HG02884 (cell line): ENCODE measurements around the gene KLHL1.

ENCODE experiments used
- ATAC-seq: cut with Tn5 transposase; IDR thresholded peaks from one replicate; pipeline ENCODE4 v1.9.1; 2021; ENCODE audit warnings: mild to moderate bottlenecking, moderate library complexity; ENCODE audit not compliant: unreplicated experiment

KLHL1 gene

GRCh38 chr13:69706807-69707206 lies 401.4 kb downstream of the KLHL1 start:
- ATAC-seq: no peak

- ATAC-seq: no peak
These were observed 403.9 kb downstream of the KLHL1 start for GRCh38 chr13:69704311-69704710.

DNA sequence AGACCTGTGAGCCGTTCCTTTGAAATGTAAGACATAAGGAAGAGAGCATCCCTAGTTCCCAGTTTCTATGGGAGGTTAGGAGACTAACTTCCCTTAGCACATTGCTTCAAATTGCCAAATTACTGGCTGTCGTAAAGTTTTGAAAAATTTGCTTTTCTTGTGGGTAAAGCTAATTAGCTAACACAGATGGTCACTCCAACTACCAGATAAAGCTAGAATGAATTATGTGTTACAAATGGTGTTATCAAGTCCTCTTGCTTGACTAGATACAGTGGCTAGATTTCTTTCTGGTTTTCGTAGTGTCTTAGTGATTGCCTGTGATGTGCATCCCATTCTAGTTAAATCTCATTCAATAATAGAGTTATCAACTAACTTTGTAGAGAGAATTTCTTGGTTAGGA lies 417.3 kb downstream of the KLHL1 start:
- no peak for ATAC-seq

- peak; percentile 54 for ATAC-seq
These were observed 424.1 kb downstream of the KLHL1 start for GRCh38 chr13:69683921-69684686.

GRCh38 chr13:69681722-69682121 lies 426.5 kb downstream of the KLHL1 start:
- no peak for ATAC-seq

DNA sequence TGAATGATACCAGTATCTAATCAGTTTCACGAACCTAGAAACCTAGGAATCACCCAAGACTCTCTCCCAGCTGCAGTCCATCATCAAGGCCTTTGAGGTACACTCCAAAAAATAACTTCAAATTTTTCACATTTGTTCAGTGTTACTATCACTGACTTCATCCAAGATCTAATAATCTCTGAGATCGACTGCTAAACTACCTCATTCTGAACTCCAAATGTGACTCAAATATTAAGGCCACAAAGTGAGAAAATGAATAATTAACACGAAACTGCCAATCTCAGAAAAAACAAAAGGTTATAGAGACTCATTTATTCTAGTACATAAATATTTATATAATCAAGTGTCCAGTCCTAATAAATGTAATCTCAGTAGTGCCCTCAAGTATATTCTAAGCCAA lies 430.9 kb downstream of the KLHL1 start:
- ATAC-seq: no peak

- no peak for ATAC-seq
These were observed 432.0 kb downstream of the KLHL1 start for GRCh38 chr13:69676286-69676685.

DNA sequence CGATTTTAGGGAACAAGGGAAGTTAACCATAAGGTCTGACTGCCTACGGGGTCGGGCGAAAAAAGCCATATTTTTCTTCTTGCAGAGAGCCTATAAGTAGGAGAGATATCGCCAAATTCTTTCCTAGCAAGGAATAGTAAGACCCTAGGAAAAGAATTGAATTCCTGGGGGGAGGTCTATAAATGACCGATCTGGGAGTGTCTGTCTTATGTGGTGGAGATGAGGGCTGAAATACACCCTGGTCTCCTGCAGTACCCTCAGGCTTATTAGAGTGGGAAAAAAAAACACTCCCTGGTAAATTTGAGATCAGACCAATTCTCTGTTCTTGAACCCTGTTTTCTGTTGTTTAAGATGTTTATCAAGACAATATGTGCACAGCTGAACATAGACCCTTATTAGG lies 448.1 kb downstream of the KLHL1 start:
- no peak for ATAC-seq

- no peak for ATAC-seq
These were observed 450.6 kb downstream of the KLHL1 start for GRCh38 chr13:69657676-69658075.

- ATAC-seq: no peak
These were observed 453.9 kb downstream of the KLHL1 start for GRCh38 chr13:69654392-69654791.
